G401.6 (cell line): ENCODE results near the gene SMARCD1.

ENCODE experiments used
- FAIRE-seq: peaks from 2 replicates; lab custom pipeline; 2012; peaks lifted over from hg19 to GRCh38; lab: Jason Lieb, UNC

Gene SMARCD1

DNA sequence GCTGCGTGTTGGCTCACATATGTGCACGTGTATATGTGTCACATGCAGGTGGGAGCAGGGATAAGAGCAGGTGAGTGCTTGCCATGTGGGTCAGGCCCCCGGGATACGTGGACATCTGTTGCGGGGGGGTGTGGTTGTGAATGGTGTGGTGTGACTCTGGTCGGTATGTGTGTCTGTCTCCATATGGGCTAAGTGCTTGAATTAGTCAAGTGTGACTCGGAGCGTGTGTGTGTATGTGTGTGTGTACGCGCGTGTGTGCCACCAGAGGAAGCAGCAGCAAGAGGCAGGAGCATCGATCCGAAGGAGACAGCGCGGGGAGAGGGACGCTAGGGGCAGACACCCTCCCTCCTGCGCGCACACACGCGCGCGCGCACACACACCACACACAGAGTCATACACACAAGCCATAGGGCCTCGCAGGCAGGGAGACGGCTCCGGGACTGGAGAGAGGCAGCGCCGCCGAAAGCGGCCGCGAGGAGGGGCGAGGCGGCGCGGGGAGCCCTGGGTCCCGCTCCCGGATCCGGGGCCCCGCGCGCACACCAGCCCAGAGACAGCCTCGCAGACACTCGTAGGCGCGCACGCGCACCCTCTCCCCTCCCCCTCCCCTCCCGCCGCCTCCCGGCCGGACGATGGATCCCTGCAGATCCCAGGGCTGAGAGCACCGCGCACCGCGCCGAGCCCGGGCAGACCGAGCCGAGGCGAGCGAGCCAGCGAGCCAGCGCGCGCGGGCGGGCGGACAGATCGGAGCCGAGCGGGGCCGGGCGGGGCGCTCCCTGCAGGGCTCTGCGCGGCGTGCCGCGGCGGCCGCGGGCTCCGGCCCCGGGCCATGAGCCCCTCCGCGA lies 27.9 kb upstream of the SMARCD1 start, which contains the start of gene ASIC1:
Gene ASIC1 (plus strand): TSS at position 597 of the 842 bp plus-strand sequence. CDS start 1,171 bp downstream, outside the sequence.
- FAIRE-seq: no peak

DNA sequence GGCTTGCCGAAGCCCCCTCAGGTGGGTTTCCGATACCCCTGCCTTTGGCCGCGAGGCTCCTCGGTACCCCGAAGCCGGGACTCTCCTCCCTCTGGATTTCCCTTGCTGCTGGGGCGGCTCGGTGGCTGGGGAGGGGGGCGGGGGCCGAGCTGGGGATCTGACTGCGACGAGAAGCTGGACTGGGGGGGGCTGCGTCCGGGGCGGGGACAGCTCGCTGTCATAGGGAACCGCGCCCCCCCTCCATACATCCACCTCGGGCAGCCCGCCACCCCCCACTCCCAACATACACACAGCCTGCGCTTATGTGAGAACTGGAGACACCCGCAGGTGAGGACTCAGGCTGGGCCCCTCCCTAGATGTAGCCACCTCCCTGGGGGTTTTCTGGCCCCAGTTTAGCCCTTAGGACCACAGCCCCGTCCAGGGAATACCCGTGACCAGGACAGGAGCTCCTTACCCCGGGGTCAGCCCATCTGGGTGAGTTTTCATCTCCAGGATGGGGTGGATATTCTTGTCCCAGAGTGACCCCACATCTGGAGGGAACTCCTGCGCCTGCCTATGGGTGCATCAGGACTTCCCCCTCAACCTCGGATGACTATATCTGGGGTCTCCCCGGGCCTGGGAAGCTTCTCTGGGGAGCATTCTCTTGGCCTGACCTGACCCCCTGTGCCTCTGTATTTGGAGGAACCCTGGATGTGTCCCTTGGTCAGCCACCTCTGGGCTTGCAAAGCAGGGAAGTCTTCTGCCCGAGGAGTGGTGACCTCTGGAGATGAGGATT lies 27.1 kb upstream of the SMARCD1 start:
- FAIRE-seq: no peak

DNA sequence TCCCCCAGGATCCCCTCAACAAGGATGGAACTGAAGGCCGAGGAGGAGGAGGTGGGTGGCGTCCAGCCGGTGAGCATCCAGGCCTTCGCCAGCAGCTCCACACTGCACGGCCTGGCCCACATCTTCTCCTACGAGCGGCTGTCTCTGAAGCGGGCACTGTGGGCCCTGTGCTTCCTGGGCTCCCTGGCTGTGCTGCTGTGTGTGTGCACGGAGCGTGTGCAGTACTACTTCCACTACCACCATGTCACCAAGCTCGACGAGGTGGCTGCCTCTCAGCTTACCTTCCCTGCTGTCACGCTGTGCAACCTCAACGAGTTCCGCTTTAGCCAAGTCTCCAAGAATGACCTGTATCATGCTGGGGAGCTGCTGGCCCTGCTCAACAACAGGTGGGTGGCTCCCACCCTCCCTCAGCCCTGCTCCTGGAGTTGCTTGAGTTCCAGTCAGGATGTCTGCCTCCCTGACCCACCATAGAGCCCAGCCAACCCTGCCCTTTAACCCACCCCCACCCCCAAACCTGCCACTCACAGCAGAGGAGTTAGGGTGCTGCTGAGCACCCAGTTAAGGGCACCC lies 26.3 kb upstream of the SMARCD1 start:
- FAIRE-seq: no peak

DNA sequence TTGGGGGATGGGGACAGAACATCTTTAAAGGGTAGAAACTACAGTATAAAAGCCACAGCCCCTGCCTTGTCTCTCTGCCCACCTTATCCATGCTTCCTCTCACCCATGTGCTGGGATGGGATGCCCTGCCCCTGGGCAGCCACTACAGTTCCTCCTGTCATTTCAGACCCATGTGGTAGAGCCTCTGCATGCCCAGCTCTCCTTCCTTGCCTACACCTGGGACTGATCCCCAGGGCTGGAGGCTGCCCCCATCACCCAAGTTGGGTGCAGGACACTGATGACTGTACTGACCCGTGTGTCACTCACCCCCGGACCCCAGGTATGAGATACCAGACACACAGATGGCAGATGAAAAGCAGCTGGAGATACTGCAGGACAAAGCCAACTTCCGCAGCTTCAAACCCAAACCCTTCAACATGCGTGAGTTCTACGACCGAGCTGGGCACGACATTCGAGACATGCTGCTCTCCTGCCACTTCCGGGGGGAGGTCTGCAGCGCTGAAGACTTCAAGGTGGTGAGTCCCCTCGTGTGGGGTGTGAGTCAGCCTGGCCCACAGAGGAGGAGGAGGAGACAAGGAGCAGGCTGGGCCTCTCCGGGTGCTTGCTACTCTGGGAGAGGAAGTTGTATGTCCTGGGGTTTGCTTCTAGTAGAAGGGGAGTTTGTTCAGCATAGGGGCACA lies 25.6 kb upstream of the SMARCD1 start:
- FAIRE-seq: no peak

DNA sequence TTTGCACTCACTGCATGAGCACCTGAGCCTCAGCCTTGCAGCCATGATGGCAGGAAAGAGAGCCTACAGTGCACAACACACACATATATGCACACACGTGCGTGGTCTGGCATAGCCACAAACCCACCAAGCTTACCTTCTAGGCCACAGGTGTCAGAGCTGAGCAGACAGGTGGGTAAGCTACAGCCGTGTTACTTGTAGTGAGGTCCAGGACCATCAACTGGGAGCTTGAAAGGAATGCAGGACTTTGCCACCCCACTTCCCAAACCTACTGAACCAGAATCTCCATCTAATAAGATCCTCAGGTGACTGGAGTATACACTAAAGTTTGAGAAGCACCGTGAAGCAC lies 25.0 kb upstream of the SMARCD1 start:
- FAIRE-seq: no peak

DNA sequence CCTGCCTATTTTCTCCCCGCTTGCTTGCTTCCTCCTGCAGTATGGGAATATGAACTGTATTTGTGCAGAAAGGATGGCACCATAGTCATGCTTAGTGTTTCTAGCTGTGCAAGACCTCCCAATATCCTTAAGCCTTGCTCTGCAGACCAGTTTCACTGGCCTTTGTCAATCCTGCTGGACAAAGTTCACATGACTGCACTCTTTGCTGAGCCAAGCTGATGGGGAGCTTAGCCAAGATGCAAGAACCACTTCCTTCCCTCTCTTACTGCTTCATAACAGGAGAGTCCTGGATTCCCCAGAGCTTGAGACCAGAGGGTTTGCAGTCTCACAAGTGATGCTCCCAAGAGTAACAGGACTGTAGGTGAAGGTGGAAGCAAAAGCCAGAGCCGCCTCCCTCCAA lies 24.0 kb upstream of the SMARCD1 start:
- no peak for FAIRE-seq

DNA sequence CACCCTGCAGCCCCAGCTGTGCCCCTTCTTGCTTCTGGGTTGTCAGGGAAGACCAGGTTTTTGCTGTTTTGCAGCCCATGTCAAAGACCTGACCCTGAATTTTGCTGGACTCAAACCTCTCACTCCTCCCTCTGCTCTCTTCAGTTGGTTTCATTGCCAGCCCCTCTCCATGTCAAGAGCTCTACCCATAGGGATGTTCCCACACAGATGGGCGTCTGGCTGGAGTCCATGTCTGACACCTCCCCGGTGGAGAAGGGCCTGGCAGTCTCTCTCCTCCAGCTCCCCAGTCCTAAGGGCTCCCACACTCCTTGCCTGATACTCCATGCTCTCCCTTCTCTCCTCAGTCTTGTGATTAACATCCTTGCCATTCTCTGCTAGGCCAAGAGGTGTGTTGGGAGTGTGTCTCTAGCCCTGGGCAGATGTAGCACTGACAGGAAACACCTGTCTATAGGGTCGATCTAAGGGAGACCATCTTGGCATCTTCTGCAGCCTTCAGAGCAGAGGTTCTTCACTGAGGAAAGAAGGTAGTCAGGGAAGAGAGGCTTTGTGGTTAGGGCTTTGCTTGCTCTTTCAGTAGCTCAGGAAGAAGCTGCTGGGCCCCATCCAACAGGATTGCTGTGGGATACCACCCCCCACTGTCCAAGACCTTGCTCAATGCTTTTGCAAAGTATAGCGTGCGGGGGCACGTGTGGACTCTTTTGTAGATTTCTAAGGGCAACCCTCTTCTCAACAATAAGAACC lies 23.0 kb upstream of the SMARCD1 start:
- no peak for FAIRE-seq

DNA sequence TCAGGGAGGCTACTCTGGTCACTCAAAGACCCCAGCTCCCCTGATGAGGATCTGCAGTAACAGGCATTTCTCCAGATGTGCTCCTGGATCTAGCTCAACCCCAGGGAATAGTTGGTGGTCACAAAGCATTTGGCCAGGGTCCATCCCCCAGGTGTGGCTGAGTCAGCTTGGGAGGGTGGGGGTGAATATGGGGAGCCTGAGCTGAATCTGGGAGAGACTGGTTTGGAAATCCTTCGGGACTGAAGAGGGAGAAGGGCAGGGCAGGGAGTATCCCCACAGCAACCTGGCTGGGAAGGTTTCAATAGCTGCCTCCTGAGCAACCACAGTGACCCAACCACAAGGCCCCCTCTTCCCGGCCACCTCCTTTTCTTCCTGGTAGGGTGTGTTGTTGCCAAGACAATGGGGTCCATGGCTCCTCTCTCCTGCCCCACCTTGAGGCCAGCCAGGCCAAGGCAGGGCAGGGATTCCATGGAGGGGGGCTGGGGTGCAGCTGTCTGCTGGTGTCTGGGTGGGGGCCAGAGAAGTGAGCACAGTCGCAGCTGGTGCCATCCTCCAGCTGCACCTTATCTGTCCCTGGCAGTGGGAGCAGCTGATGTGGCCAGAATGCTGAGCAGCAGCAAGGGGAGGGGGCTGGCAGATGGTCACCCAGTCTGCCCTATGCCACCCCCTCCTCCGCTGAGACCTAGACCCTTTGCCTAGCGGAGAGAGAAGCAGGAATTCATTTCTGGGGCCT lies 22.2 kb upstream of the SMARCD1 start:
- FAIRE-seq: no peak

DNA sequence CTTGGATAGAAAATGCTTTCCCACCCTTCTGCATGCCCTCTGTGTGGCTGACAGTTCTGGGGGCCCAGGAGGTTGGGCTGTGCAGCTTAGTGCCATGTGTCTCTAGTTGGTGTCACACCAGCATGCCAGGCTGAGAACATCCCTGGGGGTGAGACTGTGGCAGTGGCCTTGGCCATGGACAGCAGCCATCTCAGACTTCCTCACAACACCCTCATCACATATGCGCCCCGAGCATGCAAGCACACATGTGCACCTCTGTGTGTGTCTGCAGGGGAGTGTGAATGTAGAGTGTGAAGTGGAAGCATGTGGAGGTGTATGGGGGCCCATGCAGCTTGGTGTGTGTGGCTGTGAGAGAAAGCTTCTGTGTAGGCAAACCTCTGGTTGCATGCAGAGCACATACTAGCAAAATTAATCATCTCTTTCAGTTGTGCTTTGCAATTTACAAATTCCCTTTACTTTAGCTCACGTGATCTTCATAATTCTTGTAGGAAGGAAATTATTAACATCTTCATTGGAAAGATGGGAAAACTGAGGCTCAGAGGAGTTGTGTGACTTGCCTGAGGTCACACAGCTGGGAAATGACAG lies 19.3 kb upstream of the SMARCD1 start:
- FAIRE-seq: no peak

DNA sequence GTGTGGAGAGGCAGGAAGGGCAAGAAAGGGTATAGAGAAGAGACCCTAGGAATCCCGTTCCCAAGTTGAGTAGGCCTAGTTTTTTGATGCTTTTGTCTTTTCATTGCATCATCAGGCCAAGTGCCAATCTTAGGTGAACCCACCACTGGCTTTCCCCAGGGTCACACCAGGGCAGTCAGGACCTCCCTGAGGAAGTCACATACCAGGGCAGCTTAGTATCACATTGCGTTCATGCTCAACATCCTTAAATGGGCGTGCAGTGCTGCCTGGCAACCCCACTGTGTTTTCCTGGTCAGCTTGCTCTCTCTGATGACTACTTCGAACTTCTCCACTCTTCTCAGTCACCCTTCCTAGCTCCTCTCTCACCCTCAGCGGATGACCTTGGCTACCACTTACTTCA lies 18.7 kb upstream of the SMARCD1 start:
- peak; percentile 71 for FAIRE-seq

DNA sequence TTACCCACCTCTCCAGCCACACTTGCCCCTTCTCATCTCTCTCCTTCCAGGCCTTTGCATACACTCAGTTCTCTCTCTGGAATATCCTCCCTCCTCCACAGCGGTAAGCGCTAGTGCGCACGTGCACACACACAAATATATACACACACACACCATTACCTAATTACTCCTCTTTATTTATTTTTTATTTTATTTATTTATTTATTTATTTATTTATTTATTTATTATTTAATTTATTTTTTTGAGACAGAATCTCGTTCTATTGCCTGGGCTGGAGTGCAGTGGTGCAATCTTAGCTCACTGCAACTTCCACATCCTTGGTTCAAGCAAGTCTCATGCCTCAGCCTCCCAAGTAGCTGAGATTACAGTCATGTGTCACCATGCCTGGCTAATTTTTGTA lies 16.1 kb upstream of the SMARCD1 start:
- FAIRE-seq: no peak

DNA sequence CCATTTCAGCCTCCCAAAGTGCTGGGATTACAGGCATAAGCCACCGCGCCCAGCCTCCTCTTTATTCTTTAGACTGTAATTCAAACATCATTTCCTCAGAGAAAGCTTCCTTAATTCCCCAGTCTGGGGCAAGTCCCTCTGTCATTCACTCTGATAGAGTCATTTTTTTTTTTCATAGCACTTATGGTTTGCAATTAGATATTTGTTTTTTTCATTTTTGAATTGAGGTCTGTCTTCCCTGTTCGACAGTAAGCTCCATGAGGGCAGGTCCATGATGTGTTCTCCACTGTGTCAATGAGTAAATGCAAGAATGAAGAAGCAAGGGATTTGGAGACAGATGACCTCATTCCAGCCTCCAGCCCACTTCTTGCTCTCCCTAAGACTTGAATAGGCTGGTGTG lies 15.6 kb upstream of the SMARCD1 start:
- FAIRE-seq: no peak

DNA sequence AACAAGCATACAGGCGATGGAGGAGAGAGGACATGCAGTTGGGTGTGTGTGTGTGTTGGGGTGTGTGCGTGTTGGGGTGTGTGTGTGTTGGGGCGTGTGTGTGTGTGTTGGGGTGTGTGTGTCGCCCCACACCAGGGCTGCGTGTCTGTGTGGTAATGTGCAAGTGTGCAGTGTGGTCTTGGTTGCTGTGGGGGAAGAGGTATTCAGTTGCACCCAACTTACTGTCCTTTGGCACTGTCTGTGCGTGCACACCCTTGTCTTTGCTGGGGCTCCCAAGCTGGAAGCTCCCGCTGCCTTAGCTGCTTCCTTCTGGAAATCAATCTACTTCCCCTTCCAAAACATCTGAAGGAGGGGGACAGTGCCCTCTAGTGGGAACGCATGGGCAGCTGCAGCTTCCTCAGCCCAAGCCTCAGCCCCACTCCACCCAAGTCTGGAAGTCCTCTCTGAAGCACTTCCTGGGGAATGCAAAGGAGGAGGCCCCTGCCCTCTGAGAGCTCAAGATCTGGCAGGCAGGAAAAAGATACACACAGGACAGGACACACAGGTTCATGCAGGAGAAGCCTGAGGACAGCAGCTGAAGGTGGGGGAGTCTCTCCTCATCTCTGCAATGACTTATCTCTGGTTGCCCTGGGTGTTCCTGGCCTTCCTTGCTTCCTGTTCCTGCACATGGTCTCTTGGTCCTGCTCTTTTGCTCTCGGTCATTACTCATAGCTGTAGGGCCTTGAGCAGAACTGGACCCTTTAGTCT lies 14.7 kb upstream of the SMARCD1 start:
- FAIRE-seq: peak; percentile 61

DNA sequence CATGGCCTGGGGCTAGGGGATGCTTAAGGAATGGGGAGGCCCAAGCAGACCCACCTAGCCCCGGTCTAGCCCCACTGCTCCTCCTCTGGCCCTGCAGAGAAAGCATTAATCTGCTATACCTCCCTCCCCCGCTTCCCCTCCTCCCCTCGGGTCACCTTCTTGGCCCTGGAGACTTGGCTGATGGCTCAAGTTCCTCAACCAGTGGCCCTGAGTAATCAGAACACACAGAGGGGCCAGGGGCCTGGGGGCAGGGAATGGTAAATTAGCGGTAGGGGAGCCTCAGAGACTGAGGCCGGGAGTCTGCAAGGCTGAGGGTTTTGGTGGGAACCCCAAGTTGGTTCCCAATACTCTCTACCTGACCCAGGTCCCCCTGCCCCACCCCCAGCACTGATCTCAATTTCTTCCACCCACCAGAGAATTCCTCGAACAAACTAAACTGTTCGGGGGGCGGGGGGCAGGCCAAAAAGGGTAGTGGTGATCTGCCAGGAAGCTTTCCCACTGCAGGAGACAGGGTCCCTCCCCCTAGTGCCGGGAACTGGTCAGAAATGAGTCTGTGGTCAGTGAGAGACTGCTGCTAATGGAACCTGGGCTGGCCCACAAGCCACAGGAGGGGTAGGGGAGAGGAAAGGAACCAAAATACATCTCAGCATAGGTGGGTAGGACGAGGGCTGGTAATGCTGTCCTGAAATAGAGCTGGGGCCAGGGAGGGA lies 12.8 kb upstream of the SMARCD1 start:
- no peak for FAIRE-seq

DNA sequence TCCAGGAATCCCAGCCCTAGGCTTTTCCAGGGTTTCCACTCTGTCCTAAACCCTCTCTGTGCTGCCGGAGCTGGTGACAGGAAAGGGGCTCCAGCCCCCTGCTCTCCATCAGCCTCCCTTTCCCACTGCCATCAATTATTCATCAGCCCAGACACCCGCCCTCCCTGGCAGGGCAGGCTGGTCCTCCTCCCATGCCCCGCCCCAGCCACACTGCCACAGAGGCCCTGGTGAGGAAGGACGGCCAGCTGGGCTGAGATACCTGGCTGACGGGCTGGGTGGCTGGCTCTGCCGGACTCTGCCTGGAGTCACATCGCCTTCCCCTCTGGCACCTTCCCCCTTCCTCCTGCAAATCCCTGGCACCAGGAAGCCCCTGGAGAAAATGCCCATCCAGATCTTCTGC lies 11.9 kb upstream of the SMARCD1 start:
- no peak for FAIRE-seq

DNA sequence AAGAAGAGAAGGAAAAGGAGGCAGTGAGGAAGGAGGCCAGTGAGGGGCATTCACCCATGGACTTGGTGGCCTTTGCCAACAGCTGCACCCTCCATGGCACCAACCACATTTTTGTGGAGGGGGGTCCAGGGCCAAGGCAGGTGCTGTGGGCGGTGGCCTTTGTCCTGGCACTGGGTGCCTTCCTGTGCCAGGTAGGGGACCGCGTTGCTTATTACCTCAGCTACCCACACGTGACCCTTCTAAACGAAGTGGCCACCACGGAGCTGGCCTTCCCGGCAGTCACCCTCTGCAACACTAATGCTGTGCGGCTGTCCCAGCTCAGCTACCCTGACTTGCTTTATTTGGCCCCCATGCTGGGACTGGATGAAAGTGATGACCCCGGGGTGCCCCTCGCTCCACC lies 11.4 kb upstream of the SMARCD1 start:
- FAIRE-seq: no peak

DNA sequence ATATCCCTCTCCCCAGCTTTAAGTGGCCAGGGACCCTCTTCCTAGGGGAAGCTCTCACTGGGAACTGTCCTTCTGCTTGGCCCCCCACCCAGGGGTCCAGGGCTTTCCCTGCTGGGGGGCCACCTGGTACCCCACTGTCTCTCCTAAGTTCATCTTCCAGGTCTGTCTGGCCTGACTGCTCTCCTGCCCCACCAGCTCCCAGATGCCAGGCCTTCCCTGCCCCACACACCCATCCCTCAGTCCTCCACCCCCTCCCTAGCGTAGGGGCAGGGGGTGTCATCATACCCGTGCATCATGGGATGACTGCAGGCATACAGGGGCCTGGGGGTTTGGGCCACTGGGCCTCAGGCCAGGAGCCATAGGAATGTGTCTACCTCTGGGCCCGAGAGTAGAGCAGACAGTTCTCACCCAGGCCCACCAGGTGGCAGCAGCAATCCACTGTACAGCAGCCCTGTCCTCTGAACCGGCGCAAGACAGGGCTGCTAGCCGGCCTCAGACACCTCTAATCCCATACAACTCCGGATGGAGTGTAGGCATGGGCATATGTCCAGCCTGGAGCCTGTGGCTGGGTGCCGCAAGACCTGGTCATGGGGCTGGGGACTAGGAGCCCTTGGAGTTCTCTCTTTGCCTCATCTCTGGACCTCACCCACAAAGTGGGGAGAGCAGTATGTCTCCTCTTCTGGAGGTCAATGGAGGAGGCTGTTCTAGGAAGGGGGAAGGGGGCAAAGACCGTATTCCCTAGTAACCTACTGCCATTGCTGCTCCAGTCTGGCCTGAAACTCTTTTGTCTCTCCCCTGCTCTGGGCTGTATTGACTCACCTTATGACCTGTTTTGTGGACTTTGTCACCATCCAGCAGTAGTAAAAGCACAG lies 10.0 kb upstream of the SMARCD1 start:
- FAIRE-seq: peak; percentile 71

DNA sequence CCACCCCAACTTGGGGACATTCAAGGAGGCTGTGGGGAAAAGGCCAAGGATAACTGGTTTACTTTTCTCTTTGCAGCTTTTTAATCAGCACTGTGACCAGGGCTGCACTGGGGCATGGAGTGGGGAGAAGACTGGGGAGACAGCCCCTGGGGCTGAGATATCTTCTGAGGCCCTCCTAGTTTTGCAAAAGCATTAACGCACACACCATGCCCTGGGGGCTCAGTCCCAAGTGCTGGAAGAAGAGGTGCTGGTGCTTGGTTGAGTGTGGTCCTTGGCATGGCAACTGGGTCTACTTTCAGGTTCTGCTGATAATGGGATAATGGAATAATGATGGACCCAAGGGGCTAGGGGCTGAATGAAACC lies 9.4 kb upstream of the SMARCD1 start:
- FAIRE-seq: no peak

DNA sequence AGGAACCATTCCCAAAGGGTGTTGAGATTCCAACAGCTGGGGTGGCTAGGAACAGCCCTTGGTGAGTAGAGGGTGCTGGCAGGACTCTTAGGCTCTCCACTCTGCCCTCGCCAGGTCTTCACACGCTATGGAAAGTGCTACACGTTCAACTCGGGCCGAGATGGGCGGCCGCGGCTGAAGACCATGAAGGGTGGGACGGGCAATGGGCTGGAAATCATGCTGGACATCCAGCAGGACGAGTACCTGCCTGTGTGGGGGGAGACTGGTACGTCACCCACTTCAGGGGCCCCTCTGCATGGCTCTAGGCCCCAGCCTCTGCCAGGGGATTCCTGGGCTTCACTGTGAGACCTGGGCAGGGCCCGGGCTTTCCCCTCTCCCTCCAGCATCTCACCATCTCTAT lies 8.0 kb upstream of the SMARCD1 start:
- no peak for FAIRE-seq
